ENCODE measurements around the gene DBNDD1.
A peak's percentile ranks its signal among the peaks of the same experiment; 100 is the strongest.
"Not testable (repeated sequence)": the region's sequence is repeated elsewhere in the genome, so short reads cannot be mapped to it uniquely, and the experiment has no call there.

Gene DBNDD1

GRCh38 chr16:89987169-89987568, 32.1 kb downstream of the DBNDD1 start:
- no peak for DNase-seq (ENCODE audit: low spot score)

DNA sequence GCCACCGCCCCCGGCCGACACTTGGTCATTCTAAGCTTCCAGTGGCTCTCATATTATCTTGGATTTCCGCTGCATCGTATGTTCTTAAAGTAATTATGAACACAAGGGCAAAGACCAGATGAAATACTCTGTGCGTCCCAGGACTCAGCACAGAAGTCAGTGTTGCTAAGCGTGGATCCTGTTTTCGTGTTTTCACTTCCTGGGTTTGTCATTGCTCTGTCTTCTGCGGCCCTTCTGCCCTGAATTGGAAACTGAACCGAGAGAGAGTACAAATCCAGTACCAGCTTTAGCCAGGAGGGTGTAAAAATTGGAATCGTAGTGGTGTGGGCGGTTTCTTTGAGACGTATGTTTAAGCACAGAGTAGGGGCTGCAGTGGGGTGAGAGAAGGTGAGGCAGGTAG, 32.7 kb downstream of the DBNDD1 start:
- DNase-seq (ENCODE audit: low spot score) = no peak

DNA sequence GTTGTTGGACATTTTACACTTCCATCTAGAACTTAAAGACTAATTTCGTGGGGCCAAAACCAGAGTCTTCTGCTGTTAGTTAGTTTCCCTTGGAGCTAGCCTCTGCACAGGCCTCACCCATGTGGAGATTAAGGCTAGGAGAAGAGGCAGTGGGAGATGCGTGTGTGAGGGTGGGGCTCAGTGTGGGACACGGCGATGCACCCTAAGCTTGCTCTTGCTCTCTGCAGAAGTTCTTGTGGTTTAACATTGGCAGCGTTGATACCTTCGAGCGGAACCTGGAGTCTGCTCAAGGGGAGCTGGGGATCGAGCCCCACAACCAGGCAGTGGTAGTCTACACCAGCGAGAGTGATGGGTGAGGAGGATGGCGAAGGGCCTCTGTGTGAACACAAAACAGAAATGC, 34.0 kb downstream of the DBNDD1 start:
- DNase-seq (ENCODE audit: low spot score) = no peak

DNA sequence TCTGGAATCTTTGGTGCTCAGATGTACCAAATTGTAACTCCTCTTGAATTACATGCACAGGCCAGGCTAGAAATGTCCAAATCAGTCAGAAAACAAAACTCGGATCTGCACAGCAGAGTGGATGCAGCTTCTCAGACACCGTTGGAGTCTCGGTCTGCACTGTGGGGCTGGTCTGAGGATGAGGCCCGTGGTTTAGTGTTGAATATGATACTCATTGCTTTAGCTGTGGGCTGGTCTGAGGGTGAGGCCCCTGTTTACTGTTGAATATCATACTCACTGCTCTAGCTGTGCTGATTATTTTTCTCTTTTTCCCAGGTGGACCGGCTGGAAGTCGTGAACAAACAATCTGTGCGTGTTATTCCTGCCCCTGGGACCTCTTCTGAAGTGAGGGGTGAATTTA, 35.0 kb downstream of the DBNDD1 start:
- DNase-seq (ENCODE audit: low spot score) = no peak

DNA sequence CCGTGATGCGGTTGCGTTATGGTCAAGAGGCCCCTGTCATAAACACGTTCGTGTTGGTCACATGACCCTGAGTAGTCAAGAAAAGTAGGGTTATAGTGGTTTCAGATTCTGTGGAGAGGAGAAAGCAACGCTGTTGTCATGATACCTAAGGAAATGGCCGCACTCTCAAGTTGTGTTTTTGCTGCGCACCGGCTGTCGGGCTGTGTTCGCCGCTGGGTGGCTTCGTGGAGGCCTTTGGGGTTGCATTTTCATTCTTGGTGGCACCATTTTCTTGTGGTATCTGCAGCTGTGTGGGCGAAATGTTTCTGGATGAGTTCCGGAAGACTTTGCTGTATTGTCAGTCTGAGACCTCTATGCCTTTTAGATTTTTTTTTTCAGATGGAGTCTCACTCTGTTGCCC, 35.7 kb downstream of the DBNDD1 start:
- no peak for DNase-seq (ENCODE audit: low spot score)

- DNase-seq (ENCODE audit: low spot score) = no peak
Observed at GRCh38 chr16:89982318-89982717, 36.9 kb downstream of the DBNDD1 start.

DNA sequence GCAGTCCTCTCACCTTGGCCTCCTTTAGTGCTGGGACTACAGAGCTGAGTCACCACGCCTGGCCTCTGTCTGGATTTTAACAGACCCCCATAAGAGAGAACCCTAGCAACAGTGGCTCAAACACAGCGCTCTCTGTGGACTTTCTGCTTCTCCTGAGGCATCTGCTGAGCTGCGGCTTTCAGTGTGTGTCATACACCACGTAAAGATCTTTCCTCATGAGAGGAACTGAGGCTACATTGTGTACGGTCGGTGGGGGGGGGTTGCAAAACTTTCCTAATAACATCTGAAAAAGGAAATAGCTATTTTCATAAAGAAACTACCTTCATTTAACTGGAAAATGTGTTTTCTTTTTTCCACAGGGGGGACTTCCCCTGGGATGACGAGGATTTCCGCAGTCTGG, 37.8 kb downstream of the DBNDD1 start:
- DNase-seq (ENCODE audit: low spot score) = no peak

- DNase-seq (ENCODE audit: low spot score) = no peak
Observed at GRCh38 chr16:89974870-89975269, 44.4 kb downstream of the DBNDD1 start.

DNA sequence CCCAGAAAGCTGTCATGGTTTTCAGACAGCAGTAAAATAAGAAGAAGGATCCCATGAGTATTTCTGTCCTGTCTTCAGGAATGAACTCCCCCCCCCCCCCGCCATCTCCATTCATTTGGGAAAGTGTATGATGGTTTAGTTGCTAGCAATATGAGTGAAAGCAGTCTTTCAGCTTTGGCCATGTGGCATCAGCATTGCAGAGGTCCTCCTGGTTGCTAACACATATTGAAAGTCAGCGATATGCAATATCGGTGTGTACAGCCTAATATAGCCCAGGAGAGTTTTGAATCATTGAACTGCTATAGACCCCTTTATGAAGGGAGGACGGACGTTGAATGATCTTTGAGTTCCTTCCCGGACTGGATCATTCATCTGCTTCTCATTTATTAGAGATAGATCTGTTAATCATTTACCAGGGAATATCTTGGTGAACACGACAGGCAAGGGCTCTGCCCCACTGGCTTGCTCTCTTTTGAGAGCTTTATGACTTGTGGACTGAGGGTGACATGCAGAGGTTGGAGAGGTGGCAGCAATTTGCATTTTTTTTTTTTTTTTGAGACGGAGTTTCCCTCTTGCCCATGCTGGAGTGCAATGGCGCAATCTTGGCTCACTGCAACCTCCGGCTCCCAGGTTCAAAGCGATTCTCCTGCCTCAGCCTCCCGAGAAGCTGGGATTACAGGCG, 45.5 kb downstream of the DBNDD1 start:
- no peak for DNase-seq (ENCODE audit: low spot score)

DNA sequence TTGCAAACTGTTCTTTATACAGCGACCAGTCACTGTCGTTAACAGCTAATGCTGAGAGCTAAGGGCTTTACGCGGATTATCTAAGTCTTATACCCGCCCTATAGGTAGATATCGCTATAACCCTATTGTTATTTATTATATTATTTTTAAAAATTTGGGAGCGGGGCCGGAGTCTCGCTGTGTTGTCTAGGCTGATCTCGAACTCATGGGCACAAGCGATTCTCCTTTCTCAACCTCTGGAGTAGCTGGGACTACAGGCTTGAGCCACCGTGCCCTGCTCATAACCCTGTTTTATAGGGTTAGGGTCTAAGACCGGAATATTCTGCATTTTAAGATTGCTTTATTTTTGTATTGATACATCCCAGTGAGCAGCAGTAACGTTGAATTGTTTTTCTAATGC, 46.0 kb downstream of the DBNDD1 start:
- DNase-seq (ENCODE audit: low spot score) = no peak

- DNase-seq (ENCODE audit: low spot score) = peak; percentile 100
Observed at GRCh38 chr16:89972244-89973234, 46.7 kb downstream of the DBNDD1 start.

- no peak for DNase-seq (ENCODE audit: low spot score)
Observed at GRCh38 chr16:89971495-89972243, 47.6 kb downstream of the DBNDD1 start.

DNA sequence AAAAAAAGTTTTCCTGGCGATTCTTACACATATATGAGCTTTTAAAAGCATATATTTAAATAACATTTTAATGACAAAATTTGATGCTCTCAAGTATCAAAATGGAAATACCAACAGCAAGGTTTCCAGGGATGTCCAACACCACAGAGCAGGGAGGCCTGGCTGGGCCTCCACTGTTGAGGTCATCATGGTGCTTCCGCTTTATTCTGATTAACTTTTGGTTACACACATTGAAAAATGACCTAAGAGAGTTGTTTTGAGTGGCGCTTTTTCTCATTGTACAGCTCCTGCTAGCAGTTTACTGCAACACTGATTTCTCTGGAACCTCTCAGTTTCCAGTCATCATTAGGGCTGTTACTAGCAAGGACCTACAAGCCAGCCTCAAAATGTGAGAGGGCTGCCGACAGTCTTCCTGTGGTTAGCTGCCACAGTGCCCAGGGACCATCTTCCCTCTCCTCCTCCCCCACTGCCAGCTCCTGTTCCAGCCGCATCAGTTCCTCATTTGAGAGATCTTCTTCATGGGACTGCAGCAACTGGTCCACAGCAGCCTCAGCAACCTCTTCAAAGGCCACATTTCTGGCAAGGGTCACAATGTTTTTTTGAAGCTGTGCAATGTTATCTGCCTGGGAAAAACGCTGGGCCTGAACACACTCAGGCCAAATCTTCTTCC, 49.4 kb downstream of the DBNDD1 start:
- DNase-seq (ENCODE audit: low spot score) = no peak

- not testable (repeated sequence) for DNase-seq (ENCODE audit: low spot score)
Observed at GRCh38 chr16:89968074-89968473, 51.2 kb downstream of the DBNDD1 start.

- not testable (repeated sequence) for DNase-seq (ENCODE audit: low spot score)
Observed at GRCh38 chr16:89967436-89967835, 51.8 kb downstream of the DBNDD1 start.

GRCh38 chr16:89966756-89967155, 52.5 kb downstream of the DBNDD1 start:
- DNase-seq (ENCODE audit: low spot score) = no peak

DNA sequence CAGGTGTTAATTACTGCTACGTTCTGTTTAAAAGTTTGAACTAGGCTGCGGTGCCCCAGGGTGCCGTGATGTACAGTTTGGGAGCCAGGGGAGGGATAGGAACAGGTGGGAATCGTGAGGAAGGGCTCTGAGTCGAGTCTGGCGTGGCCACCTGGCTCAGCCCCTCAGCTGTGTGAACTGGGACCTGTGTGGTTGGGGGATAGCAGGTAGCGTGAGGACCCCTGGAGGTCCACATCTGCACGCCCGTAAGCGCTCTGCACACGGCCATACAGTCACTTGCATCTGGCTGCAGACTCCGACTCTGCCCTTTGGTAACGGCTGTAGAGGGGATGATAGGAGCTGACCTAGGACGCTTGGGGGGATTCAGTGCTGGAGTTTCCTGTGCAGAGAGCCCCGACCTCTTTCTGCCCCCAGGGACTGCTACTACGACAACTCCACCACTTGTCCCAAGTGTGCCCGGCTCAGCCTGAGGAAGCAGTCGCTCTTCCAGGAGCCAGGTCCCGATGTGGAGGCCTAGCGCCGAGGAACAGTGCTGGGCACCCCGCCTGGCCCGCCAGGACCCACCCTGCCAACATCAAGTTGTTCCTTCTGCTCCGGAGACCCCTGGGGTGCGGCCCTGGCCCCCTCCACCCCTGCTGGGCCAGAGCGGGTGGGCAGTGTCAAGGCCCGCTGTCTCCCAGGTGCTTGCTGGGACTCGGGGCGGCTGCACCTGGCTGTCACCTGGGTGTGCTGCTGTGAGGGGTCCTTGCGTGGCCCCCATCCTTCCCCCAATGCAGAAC, 53.6 kb downstream of the DBNDD1 start:
- no peak for DNase-seq (ENCODE audit: low spot score)

DNA sequence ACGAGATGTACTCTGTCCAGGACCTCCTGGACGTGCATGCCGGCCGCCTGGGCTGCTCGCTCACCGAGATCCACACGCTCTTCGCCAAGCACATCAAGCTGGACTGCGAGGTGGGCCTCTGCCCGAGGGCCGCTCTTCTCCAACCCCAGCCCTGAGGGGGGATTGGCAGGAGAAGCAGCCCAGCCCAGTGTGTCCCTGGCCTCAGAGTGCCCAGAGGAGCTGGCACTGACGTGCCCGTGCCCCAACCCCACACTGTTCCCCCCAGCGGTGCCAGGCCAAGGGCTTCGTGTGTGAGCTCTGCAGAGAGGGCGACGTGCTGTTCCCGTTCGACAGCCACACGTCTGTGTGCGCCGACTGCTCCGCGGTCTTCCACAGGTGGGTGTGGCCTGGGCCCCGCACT, 55.1 kb downstream of the DBNDD1 start:
- no peak for DNase-seq (ENCODE audit: low spot score)

- DNase-seq (ENCODE audit: low spot score) = no peak
Observed at GRCh38 chr16:89962754-89963498, 56.3 kb downstream of the DBNDD1 start.

DNA sequence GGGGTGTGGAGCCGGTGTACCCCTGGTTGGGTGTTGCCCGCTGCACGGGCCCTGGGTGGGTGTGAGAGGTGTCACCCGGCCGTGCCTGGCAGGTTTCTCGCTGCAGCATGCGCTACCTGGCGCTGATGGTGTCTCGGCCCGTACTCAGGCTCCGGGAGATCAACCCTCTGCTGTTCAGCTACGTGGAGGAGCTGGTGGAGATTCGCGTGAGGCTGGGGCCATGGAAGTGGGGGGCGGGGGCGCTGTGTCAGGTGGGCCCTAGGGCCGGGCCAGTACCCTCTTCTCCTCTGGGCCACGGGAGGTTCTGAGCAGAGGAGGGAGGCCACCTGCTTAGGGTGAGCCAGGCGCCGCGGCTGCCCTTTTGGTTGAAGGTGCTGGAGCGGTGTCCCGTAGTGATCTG, 57.3 kb downstream of the DBNDD1 start:
- DNase-seq (ENCODE audit: low spot score) = no peak
